LNCaP clone FGC (cell line): ENCODE results near the gene PPP1R37.

Source experiments
- DNase-seq: peaks from one replicate; pipeline ENCODE4 v3.0.0-alpha.2; 2011; ENCODE audit warnings: low read depth
- H3K4me3 ChIP-seq: 2 replicates; pipeline ENCODE4 v1.5.1; 2011; ENCODE audit warnings: mild to moderate bottlenecking, low read depth, low read length, control low read depth
- CTCF ChIP-seq: IDR thresholded peaks from 2 replicates; pipeline ENCODE4 v1.5.1; 2012; ENCODE audit warnings: mild to moderate bottlenecking; ENCODE audit not compliant: control insufficient read depth, insufficient read depth; ENCODE audit errors: extremely low read depth

The PPP1R37 gene

DNA sequence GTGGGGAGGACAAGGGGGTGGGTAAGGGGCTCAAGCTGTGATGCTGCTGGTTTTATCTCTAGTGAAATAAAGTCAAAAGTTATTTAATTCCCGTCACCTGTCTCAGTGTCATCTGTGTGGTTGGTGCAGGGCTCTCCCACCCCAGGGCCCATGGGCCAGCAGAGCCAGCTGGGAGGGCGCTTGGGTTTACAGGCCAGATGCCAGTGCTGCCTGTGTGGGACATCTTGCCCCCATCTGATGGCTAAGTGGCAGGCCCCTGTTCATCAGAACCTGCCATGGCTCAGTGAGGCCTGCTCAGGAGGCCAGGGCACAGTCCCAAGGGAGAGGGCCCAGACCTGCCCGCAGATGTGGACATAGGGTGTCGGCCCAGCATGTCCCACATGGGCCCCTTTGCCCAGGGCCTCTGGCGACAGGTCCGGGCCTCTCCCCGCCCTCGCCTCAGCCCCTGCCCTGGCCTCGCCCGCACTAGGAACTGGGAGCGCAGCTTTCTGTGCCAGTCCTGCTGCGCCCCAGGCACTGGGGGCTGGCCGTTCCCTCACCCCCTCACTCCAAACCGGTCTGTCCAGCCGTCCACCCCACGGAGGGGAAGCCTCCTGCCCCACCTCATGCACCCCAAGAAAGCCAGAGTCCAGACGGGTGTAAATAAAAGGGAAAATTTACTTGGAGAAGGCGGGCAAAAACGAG lies 22.0 kb upstream of the PPP1R37 start:
- no peak for DNase-seq

DNA sequence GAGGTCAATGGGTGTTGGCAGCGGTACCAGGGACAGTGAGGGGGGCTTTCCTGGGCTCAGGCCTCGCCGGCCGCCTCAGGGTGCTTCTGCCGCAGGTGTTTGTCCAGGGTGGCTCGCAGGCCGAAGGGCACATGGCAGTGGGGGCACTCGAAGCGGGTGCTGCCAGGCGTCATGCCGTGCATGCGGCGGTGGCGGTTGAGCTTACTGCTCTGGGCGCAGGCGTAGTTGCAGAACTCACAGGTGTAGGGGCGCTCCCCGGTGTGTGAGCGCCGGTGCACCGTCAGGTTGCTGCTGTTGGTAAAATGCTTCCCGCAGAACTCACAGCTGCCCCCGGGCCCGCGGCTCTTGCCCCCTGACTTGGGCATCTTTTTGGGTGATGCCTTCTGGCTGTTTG lies 21.4 kb upstream of the PPP1R37 start:
- DNase-seq, result no peak
- no peak for TF ChIP-seq CTCF
- no peak overlapping the region for H3K4me3 ChIP-seq

More for the DNA sequence above, 22.0 kb upstream of the PPP1R37 start:
- H3K4me3 ChIP-seq, result no peak overlapping the region
- no peak for TF ChIP-seq CTCF

GRCh38 chr19:45071969-45072790 lies 20.8 kb upstream of the PPP1R37 start:
- H3K4me3 ChIP-seq, result no peak overlapping the region
- no peak for TF ChIP-seq CTCF
- no peak for DNase-seq

DNA sequence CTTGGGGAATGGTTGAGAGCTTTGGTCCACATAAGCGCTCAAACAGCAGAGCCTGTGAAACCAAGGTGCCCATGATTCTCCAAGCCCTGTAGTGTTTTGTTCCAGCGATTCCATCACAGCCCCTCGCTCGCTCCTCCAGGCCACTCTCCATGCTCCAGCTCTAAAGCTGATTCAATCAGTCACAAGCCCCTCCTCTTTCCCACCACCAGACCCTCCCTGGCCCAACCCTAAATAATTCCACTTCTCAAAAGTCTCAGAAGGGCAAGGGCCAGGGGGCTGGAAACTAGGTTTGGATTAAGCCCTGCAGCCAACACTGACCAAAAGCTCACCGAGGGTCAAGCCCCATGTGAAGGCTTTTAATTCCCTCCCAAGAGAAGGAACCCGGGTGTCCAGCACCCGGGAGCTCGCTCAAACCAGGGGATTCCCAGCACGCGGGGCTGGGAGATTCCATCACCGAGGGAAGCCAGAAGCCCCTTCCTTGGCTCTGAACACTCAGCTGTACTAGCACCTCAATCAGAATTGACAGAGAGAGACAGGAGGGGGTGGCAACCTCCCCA lies 18.2 kb upstream of the PPP1R37 start:
- no peak for DNase-seq
- peak overlapping the region; percentile 23 for H3K4me3 ChIP-seq
- TF ChIP-seq CTCF, result no peak

GRCh38 chr19:45075301-45076028 lies 17.5 kb upstream of the PPP1R37 start:
- TF ChIP-seq CTCF, result no peak
- DNase-seq, result no peak
- H3K4me3 ChIP-seq, result peak overlapping the region; percentile 61

- DNase-seq, result no peak
- peak within 1 kb of the TSS; percentile 61 for H3K4me3 ChIP-seq
- TF ChIP-seq CTCF, result no peak
These were observed 16.7 kb upstream of the PPP1R37 start, which contains the start of gene ZNF296 for GRCh38 chr19:45076029-45076850. Gene ZNF296, minus strand, starts transcription at chr19:45076478. Its CDS starts 105 bp downstream, at chr19:45076373.
